Daoy (cell line): ENCODE results near the gene GGT1. TPM values are rescaled to one million over a fixed set of nuclear protein-coding genes. Genes with fewer than 3 reads are reported as not detected.
A peak's percentile ranks its signal among the peaks of the same experiment; 100 is the strongest.
"Not testable (repeated sequence)": the region's sequence is repeated elsewhere in the genome, so short reads cannot be mapped to it uniquely, and the experiment has no call there.

Experiments
- DNase-seq: peaks from one replicate; pipeline ENCODE4 v3.0.0-alpha.2; 2015; ENCODE audit warnings: low read depth
- total RNA-seq: library from RNA; depleted of rRNA; stranded (reverse); fragments of >200 nt; shearing (Covaris generic); gene quantifications from 2 replicates; pipeline ENCODE4 v1.2.3, GENCODE V29; 2014; rRNA removed

The GGT1 gene
- 8.7 and 15.2 TPM in 2 replicates for total RNA-seq

GRCh38 chr22:24602847-24603769, at the start of gene GGT1:
TSS of gene GGT1 (plus strand) at chr22:24603193. CDS start at chr22:24611082, 7,889 bp downstream.
- DNase-seq: not testable (repeated sequence)

GRCh38 chr22:24553597-24554312, 49.2 kb upstream of the GGT1 start:
- no peak for DNase-seq

- peak; percentile 32 for DNase-seq
Measured at GRCh38 chr22:24554313-24555164, 48.5 kb upstream of the GGT1 start, which contains the start of gene GUCD1. TSS of gene GUCD1 (minus strand) at chr22:24555138. CDS start at chr22:24554991, 147 bp downstream.

- peak; percentile 98 for DNase-seq
Measured at GRCh38 chr22:24555165-24556039, 47.6 kb upstream of the GGT1 start, which contains the start of gene SNRPD3. TSS of gene SNRPD3 (plus strand) at chr22:24555999. CDS start at chr22:24557675, 1,676 bp downstream.

- DNase-seq: no peak
Measured at GRCh38 chr22:24559471-24559870, 43.5 kb upstream of the GGT1 start.

GRCh38 chr22:24563246-24563645, 39.7 kb upstream of the GGT1 start:
- DNase-seq: no peak

GRCh38 chr22:24564376-24565058, 38.5 kb upstream of the GGT1 start:
- no peak for DNase-seq

- DNase-seq: no peak
Measured at GRCh38 chr22:24565077-24565476, 37.9 kb upstream of the GGT1 start.

GRCh38 chr22:24566899-24567511, 36.0 kb upstream of the GGT1 start:
- no peak for DNase-seq

GRCh38 chr22:24567668-24568067, 35.3 kb upstream of the GGT1 start:
- DNase-seq: no peak

- DNase-seq: no peak
Measured at GRCh38 chr22:24571266-24571665, 31.7 kb upstream of the GGT1 start.

GRCh38 chr22:24576778-24577177, 26.2 kb upstream of the GGT1 start:
- DNase-seq: no peak

- no peak for DNase-seq
Measured at GRCh38 chr22:24578355-24579257, 24.4 kb upstream of the GGT1 start.

GRCh38 chr22:24579258-24579601, 23.8 kb upstream of the GGT1 start:
- DNase-seq: no peak

- DNase-seq: no peak
Measured at GRCh38 chr22:24580276-24580675, 22.7 kb upstream of the GGT1 start.

GRCh38 chr22:24582056-24582814, 20.8 kb upstream of the GGT1 start:
- no peak for DNase-seq

GRCh38 chr22:24583221-24584165, 19.5 kb upstream of the GGT1 start:
- peak; percentile 56 for DNase-seq
